ENCODE measurements around the gene KDM2B. TPM values are rescaled to one million over a fixed set of nuclear protein-coding genes. Genes with fewer than 3 reads are reported as not detected.

Gene KDM2B
- total and polyA plus RNA-seq, 2 donors (not counting 3 experiments of a cell fraction or from before 2014, with no cell fraction given), result 26.8 to 37.3 TPM

DNA sequence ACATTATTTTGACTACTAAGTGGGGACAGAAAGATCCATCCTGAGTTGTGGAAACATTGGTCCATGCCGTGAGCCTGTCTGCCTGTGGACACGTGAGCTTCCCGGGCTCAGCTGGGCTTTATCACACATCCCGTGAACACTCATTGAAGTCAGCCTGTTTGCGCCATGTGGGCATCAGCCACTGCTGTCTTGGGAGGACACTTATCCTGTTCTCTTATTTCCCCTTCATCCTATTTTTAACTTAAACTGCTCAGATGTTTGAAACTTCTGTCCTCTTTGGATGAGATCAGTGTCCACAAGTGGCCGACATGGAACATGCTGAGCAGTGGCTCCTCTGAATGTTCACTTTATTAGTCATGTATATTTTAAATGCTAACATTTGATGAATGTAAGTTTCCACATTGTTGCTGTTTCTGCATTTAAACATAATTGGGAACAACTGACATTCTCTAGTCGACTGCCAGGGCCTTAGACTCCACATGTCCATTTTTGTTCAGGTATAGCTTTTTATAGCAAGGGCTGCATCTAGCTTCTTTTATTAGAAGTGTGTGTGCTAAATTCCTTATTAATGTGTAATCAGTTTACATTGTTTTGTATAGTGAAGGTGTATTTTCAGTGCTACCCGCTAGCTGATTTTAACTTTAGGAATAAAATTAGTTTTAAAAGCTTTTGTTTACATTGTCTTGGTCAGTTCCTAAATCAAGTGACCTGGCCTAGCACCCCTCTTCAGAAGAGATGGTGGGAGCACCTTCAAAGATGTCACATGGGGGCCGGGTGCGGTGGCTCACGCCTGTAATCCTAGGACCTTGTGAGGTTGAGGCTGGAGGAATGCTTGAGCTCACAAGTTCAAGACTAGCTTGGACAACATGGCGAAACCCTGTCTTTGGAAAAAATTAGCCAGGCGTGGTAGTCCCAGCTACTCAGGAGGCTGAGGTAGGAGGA is 156.9 kb downstream of the KDM2B start:
- POLR2A ChIA-PET, result no interaction called here
- TF ChIP-seq POLR2AphosphoS5 (IDR thresholded peaks at IDR 0.05; ENCODE audit: insufficient read depth, low read depth, low read length) (no peak), MYC (IDR thresholded peaks at IDR 0.05; ENCODE audit: low read depth, low read length) (no peak), EZH2 (IDR thresholded peaks at IDR 0.05; ENCODE audit: borderline replicate concordance, low read depth, low read length, severe bottlenecking) (no peak), FOS (IDR thresholded peaks at IDR 0.05; ENCODE audit: borderline replicate concordance, insufficient read depth, low read length) (no peak), POLR2A (IDR thresholded peaks at IDR 0.05; ENCODE audit: low read depth, low read length) (no peak), JUN (IDR thresholded peaks at IDR 0.05; ENCODE audit: borderline replicate concordance, insufficient read depth, insufficient read length, low read depth) (no peak), GATA2 (IDR thresholded peaks at IDR 0.05; ENCODE audit: insufficient read depth, insufficient read length, low read depth, low read length) (no peak)
- TF ChIP-seq, protein P1, sequence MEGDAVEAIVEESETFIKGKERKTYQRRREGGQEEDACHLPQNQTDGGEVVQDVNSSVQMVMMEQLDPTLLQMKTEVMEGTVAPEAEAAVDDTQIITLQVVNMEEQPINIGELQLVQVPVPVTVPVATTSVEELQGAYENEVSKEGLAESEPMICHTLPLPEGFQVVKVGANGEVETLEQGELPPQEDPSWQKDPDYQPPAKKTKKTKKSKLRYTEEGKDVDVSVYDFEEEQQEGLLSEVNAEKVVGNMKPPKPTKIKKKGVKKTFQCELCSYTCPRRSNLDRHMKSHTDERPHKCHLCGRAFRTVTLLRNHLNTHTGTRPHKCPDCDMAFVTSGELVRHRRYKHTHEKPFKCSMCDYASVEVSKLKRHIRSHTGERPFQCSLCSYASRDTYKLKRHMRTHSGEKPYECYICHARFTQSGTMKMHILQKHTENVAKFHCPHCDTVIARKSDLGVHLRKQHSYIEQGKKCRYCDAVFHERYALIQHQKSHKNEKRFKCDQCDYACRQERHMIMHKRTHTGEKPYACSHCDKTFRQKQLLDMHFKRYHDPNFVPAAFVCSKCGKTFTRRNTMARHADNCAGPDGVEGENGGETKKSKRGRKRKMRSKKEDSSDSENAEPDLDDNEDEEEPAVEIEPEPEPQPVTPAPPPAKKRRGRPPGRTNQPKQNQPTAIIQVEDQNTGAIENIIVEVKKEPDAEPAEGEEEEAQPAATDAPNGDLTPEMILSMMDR (IDR thresholded peaks at IDR 0.05; ENCODE audit: extremely low read depth in 1 of 2, insufficient read depth in 1 of 2, low read depth in 1 of 2, low read length in 2 of 2), result no peak
- TF ChIP-seq, protein P2, sequence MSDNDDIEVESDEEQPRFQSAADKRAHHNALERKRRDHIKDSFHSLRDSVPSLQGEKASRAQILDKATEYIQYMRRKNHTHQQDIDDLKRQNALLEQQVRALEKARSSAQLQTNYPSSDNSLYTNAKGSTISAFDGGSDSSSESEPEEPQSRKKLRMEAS (IDR thresholded peaks at IDR 0.05; ENCODE audit: insufficient read depth, insufficient read length), result no peak
- H4K20me1 ChIP-seq (replicated peaks; ENCODE audit: control insufficient read depth, extremely low read depth, insufficient read depth, low read length), result no peaks in the 10 kb centered on the region
- DNase-seq (ENCODE audit: low read depth, low spot score) (no peak), FAIRE-seq (no peak)
- H3K9me3 ChIP-seq (replicated peaks; ENCODE audit: control insufficient read depth, insufficient read depth, low read length), result no peaks in the 10 kb centered on the region
- H3K79me2 ChIP-seq (ENCODE audit: control insufficient read depth, insufficient read depth, low read length), result no peaks in the 10 kb centered on the region
- H3K4me1 ChIP-seq (ENCODE audit: control insufficient read depth, extremely low read depth, insufficient read depth, low read length), result no peaks in the 10 kb centered on the region
- no peak overlapping the region for H2AFZ ChIP-seq (ENCODE audit: low read depth, low read length)
- H3K36me3 ChIP-seq (ENCODE audit: control insufficient read depth in 2 of 2, extremely low read depth in 1 of 2, insufficient read depth in 2 of 2, low read length in 2 of 2), result peaks cover 37 to 44% of the 10 kb centered on the region in 2 experiments
- no peak overlapping the region for H3K27ac ChIP-seq (ENCODE audit: insufficient read depth, low read depth, low read length)
- CTCF ChIA-PET, result interaction anchor here (1.2 to 2.3 kb wide), 3 partner anchors 10 to 89 kb away, joined by 3 to 8 read pairs (median 4); no protein-coding TSS in a partner anchor
- no peak overlapping the region for H3K9ac ChIP-seq (replicated peaks; ENCODE audit: extremely low read depth, insufficient read depth, low read length)
- no peaks in the 10 kb centered on the region for H3K27me3 ChIP-seq (ENCODE audit: control insufficient read depth in 2 of 2, insufficient read depth in 2 of 2, low read length in 2 of 2)
- no peak overlapping the region for H3K4me2 ChIP-seq (ENCODE audit: insufficient read depth, low read length)
- dilution Hi-C loops (cut with MboI; ENCODE audit: extremely low pct_ligation_motif_present, low sequenced_read_pairs), result no loop called here
- TSS peak; percentile 13 for BruUV-seq (replicated peaks)
- intact Hi-C loops (cut with micrococcal nuclease), result no loop called here
- H3K9me1 ChIP-seq (replicated peaks; ENCODE audit: control insufficient read depth, extremely low read depth, insufficient read depth, low read length), result no peaks in the 10 kb centered on the region
- H3K4me3 ChIP-seq (replicated peaks in 1 of 3; ENCODE audit: insufficient read depth in 1 of 3, low read depth in 1 of 3, low read length in 3 of 3), result no peak overlapping the region
